Upper lobe of left lung (tissue), 4 donors: Measurements from ENCODE around the gene TMTC1.

Experiments
- CTCF ChIP-seq, 6 experiments: fragments of 450-650 bp in 4 of 6; fragments of 200-600 bp in 2 of 6; sonication (generic) in 2 of 6; IDR thresholded peaks; one replicate each; pipeline ENCODE4 v1.5.1; 2016 to 2019; ENCODE audit warnings: antibody characterized with exemption in 6 of 6
- EP300 ChIP-seq, 4 donors: sonication (generic); formaldehyde crosslinking; IDR thresholded peaks; one replicate each; pipeline ENCODE4 v1.5.1; 2017; ENCODE audit warnings: antibody characterized with exemption in 4 of 4, control low read depth in 2 of 4

GRCh38 chr12:29769162-29769858 is 14.4 kb downstream of the TMTC1 start:
- no peak for TF ChIP-seq CTCF (IDR thresholded peaks at IDR 0.05)
- no peak for TF ChIP-seq EP300 (IDR thresholded peaks at IDR 0.05)
